Astrocyte of the hippocampus (primary cell): Measurements from ENCODE around the gene AGBL4.

ENCODE experiments used
- DNase-seq: peaks from one replicate; pipeline ENCODE4 v3.0.0; 2011; ENCODE audit warnings: low read depth, low spot score

The AGBL4 gene

DNA sequence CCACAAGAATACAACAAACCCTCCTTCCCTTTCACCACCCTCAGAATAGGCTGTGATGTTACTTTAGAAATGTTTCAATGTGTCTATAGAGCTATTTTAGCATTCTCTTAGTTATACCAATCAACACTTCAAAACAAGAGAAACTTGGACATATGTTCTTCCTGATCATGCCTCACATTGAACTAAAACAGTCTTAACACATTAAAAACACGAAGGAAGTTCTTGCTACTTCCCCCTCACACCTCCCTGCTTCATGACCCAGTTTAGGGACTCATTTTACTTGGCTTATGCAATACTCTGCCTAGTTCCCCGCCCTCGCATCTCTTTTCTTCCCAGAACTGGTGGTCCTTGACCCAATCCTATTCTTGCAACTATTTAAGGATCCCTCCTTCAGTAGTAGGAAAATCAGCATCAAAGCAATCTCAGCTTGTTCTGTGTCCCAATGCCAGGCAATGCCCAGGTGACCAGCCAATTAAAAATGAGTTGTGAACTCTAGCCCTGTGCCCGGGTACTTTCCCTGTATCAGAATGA, 838.2 kb downstream of the AGBL4 start:
- DNase-seq: no peak

DNA sequence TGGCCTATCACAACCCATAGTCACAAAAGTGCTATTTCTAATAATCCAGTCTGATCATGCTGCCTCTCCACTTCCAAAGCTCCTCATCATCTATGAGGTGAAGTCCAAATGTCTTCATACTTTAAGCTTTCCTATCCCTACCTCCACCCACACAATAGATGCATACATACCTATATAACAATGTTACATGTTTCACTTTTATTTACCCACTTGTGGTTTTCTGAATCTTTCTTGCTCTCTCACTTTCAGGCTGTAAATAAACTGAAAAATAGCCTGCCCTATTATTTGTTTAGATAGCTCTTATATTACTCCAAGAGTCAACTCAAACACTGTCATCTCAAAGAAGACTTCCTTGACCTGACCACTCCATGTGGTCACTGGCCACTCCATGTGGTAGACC, 840.3 kb downstream of the AGBL4 start:
- no peak for DNase-seq

DNA sequence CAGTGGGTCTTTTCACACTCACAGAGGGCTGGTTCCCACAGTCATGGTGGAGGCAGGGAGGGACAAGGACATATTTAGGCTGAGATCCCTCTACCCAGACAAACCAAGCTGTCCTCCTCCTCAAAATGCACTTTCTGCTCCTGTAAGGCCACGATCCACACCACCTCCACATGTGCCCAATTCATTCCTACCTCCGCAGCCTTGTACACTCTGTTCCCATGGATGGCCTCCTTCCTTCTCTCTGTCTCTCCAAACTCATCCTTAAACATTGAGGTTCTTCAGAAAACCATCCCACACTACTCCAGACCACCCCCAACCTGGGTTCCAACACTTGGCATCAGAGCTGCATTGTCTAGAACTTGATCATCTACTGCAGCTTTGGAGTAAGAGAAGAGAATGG, 842.7 kb downstream of the AGBL4 start:
- DNase-seq: no peak

DNA sequence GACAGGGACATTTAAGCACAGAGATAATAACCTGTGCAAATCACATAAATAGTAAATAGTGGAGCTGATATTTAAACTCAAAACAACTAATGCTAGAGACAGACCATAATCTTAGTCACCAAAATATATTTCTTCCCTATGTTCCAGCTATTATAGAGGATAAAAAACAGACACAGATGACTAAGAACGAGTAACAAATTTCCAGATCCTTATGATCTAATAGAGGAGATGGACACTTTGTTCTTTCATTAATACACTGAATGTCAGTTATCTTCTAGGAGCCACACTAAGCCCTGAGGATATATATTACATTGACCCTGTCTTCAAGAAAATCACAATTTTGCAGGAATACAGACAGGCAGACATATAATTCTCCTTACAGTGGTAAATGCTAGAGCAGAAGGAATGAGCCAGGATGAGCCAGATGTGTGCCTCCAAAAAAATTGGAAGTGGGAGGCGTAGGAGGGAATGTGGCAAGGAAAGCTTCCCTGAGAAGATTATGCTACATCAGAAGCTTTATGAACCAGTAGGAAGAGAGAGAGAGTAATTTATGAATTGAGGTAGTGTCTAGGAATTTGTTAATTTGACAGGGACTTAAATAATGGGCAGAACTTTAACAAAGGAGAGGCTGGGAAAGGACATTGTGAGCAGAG, 851.7 kb downstream of the AGBL4 start:
- DNase-seq: no peak

- DNase-seq: no peak
Observed at GRCh38 chr1:49166031-49166430, 857.7 kb downstream of the AGBL4 start.

DNA sequence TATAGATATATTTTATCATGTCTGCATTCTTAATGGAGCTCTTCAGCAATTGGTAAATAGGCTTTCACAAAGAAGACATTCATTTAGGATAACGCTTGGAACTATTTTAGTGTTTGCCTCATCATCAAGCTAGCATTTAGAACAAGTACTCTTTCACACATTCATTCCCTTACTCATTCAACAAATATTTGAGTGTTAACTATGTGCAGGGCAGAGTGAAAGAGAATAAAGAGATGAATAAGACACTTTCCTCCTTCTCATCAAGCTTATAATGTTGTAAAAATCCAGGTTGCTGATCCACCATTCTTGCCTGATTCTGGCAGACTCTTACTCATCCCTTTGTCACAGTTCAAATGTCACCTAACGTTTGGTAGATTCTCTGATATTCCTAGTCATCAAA, 860.7 kb downstream of the AGBL4 start:
- peak; percentile 65 for DNase-seq

DNA sequence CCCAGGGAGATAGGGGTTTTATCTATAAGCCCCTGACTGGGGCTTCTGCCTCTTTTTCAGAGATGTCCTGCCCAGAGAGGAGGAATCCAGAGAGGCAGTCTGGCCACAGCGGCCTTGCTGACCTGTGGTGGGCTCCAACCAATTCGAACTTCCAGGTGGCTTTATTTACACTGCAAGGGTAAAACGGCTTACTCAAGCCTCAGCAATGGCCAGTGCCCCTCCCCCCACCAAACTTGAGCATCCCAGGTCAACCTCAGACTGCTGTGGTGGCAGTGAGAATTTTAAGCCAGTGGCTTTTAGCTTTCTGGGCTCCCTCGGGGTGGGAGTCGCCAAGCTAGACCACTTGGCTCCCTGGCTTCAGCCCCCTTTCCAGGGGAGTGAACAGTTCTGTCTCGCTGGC, 863.1 kb downstream of the AGBL4 start:
- DNase-seq: no peak

GRCh38 chr1:49136738-49137251, 887.0 kb downstream of the AGBL4 start:
- no peak for DNase-seq

GRCh38 chr1:49125746-49126145, 898.0 kb downstream of the AGBL4 start:
- no peak for DNase-seq

DNA sequence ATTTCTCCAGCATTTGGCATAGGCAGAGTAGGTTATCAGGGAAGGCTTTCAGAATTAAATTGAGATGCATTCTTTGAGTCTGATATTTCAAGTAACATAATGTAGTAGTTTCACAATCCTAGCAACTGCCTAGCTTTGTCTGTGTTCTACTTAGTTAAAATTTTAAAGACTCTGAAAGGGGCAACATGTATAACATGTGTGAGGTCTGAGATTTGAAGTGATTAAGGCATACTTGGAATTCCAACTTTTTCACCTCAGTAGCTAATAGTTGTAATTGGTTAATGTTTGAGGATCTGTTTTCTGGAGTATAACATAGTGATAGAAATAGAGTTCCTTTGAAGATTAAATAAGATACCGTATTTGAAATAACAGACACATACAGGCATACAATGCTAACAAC, 911.8 kb downstream of the AGBL4 start:
- no peak for DNase-seq

GRCh38 chr1:49106445-49106844, 917.3 kb downstream of the AGBL4 start:
- DNase-seq: peak; percentile 11

DNA sequence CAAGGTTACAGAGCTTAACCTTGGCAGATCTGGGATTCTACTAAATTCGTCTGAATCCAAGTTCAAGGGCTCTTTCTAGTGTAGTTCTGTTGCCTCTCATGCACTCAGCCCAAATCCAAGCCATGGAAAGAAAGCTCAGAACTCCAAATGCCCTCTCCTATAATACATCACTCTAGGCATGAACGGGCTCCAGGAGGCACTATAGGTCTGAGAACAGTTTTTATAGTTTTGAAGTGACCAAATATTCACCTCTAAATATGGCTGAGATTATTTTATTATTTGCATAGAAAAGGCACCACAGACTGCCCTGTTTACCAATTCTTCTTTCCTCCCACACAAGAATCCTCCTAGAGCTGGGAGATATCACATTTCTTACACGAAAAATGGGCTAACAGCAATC, 919.2 kb downstream of the AGBL4 start:
- DNase-seq: peak; percentile 17

DNA sequence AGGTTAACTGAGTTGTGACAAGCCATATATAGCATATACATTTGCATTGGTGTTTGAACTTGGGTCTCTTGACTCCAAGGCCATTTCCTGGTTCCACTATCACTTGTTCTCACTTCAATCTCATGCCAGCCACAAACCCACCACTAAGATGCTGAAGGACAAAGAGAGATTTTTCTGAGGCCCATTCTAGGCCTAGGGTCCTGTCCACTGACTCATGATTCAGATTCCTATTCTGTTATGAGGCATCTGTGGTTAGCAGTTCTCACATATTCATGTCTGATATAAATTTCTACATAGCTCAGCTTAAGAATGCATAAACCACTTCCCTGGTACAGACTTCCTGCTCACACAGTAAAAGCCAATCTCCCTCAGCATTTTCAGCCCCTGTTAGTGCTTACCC, 921.0 kb downstream of the AGBL4 start:
- peak; percentile 91 for DNase-seq

- no peak for DNase-seq
Observed at GRCh38 chr1:49098866-49099265, 924.9 kb downstream of the AGBL4 start.

GRCh38 chr1:49086327-49086726, 937.4 kb downstream of the AGBL4 start:
- DNase-seq: no peak

GRCh38 chr1:49085079-49085478, 938.7 kb downstream of the AGBL4 start:
- DNase-seq: no peak

DNA sequence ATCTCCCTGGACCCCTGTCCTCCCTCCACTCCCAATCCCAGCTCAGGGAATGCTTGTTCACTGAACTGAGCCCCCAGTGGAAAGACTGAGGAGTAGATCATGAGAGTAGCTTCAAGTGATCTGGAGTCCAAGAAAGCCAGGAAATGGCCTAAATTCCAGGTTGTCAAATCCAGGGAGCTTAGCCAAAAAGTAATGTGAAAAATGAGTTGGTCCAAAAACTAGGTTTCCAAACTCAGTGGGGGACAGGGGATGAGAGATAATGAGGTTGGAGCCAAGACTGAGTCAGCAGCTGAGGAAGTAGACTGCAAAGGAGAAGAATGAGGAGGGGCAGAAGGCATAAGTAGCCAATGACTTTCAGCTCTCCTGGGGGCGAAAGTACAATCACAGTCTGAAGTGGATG, 963.0 kb downstream of the AGBL4 start:
- peak; percentile 86 for DNase-seq

- DNase-seq: no peak
Observed at GRCh38 chr1:49059087-49059486, 964.7 kb downstream of the AGBL4 start.

DNA sequence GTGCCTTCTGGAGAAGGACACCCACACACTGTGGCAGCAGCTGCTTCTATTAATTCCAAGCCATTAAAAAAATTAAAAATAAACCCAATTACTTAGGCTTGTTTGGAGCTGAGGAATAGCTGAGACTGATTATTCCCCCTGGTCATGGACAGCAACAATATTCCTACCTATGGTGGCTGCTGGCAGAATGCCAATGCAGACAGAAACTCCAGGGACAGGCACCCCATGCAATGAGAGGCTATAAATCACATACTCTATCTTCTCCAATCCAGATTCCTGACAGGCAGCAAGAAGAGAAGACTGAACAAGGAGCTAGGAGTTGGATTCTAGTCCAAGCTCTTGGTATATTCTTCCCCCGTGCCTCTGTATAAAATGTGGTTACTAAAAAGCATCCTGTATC, 971.7 kb downstream of the AGBL4 start:
- no peak for DNase-seq

- DNase-seq: no peak
Observed at GRCh38 chr1:49051647-49052046, 972.1 kb downstream of the AGBL4 start.

- no peak for DNase-seq
Observed at GRCh38 chr1:49050041-49050440, 973.7 kb downstream of the AGBL4 start.

DNA sequence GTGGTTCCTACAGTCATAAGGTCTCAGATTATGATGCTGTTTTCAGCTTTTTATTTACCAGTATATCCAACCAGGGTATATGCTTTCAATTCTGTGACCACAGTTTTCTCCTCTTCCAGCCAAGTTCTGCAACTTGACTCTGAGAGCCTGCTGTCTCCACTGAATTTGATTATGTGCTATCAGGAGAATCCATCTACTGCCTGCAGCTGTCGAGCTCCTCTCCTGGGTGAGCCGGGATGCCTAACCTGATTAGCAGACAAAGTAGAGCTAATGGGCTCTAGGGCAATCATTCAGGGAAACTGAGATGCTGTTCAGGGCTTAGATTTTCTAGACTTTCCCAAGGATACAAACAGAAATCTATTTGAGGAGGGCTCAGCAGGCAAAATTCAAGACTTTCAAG, 975.6 kb downstream of the AGBL4 start:
- DNase-seq: no peak

DNA sequence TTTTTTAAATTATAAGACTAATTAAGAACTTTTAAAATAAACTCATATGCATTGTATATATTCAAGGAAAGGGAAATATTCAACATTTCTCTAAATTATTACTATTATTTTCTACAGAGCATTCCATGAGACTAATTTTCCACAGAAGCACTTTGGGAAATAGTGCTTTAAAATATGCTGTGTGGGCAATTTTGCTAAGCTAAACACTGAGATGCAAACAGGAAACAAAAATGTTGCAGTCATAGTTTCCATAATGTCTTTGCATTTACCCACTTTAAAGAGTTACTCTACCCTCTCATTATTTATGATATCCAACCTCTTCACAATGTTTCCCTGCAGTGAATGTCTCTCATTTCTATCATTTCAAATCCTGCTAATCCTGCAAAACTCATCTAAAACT, 977.4 kb downstream of the AGBL4 start:
- no peak for DNase-seq

DNA sequence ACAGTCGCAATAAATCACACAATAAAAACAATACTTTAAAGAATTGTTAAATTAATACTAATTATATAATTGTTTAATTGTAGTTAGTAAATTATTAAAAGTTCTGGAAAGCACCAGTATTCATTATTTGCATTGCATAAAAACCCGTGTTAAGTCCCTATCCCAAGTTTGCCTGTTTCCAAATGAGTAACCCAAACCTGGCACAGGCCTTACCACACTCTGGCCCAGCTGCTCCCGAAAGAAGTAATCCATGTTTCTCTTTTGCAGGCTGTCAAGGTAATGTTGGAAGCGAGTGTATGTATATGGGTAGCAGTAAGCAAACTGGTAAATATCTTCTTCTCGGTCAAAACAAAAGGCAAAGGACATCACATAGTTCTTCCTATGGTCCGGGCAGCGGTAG, 978.4 kb downstream of the AGBL4 start:
- DNase-seq: no peak
